ENCODE data around the gene DNAI4.

DNAI4 gene

DNA sequence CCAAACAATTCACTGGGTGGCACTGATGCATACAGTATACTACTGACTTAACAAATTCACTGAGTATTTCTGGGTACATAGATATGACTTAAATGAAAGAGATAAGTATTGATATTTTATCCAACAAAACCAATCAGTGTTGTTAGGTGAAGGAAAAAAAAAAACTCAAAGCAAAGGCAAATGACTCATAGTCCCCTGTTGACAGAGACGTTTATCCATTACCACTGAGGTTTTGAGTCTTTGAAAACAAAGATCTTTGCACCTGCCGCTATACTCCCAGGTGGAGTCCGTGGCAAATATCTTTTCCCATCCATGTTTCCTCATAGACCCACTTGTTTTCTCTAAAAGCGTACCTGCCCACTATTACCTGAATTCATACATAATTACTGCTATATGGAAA lies 154.0 kb downstream of the DNAI4 start:
- no peak overlapping the region for H4K12ac ChIP-seq (ENCODE audit: low read depth, low read length)
- no peak overlapping the region for H2BK120ac ChIP-seq (ENCODE audit: insufficient read depth, low read length, poor library complexity)
- H3K79me1 ChIP-seq (ENCODE audit: low read length), result no peaks in the 10 kb centered on the region
- no CpG with 5 or more reads among the region's 4 CpGs for WGBS (ENCODE audit: extremely low coverage, insufficient coverage, insufficient read length)
- no peak overlapping the region for H3K27ac ChIP-seq (ENCODE audit: low read depth, low read length)
- H3K18ac ChIP-seq (ENCODE audit: low read length), result no peak overlapping the region
- no peak overlapping the region for H3K9ac ChIP-seq (ENCODE audit: low read length)
- no peak overlapping the region for H3K23ac ChIP-seq (ENCODE audit: low read length)
- no peaks in the 10 kb centered on the region for H3K9me3 ChIP-seq (ENCODE audit: insufficient read depth, low read depth, low read length)
- no peak overlapping the region for H2AFZ ChIP-seq (ENCODE audit: insufficient read depth, low read length, poor library complexity)
- no peak overlapping the region for H4K8ac ChIP-seq (ENCODE audit: low read depth, low read length)
- no peak for DNase-seq
- H3K4ac ChIP-seq (ENCODE audit: low read depth, low read length), result no peak overlapping the region
- H3K36me3 ChIP-seq (ENCODE audit: control insufficient read depth in 1 of 2, insufficient read depth in 2 of 2, low read length in 2 of 2), result no peaks in the 10 kb centered on the region
- no peak overlapping the region for H4K91ac ChIP-seq (ENCODE audit: low read depth, low read length)
- no peak overlapping the region for H3K4me3 ChIP-seq (ENCODE audit: low read depth, low read length)
- no peaks in the 10 kb centered on the region for H3K79me2 ChIP-seq (ENCODE audit: control insufficient read depth, insufficient read depth, low read length, poor library complexity)
- no peak overlapping the region for H2BK12ac ChIP-seq (ENCODE audit: low read length)
- no peak overlapping the region for H3K4me2 ChIP-seq (ENCODE audit: low read length)
- no peak overlapping the region for H2BK5ac ChIP-seq (ENCODE audit: low read depth, low read length, poor library complexity)
- H3K14ac ChIP-seq (ENCODE audit: low read length), result no peak overlapping the region
- no peaks in the 10 kb centered on the region for H3K4me1 ChIP-seq (ENCODE audit: control insufficient read depth in 1 of 2, insufficient read depth in 2 of 2, low read length in 2 of 2)
- no peak overlapping the region for H2AK5ac ChIP-seq (ENCODE audit: low read length)
- H3K27me3 ChIP-seq (ENCODE audit: insufficient read depth, low read length), result no peaks in the 10 kb centered on the region

DNA sequence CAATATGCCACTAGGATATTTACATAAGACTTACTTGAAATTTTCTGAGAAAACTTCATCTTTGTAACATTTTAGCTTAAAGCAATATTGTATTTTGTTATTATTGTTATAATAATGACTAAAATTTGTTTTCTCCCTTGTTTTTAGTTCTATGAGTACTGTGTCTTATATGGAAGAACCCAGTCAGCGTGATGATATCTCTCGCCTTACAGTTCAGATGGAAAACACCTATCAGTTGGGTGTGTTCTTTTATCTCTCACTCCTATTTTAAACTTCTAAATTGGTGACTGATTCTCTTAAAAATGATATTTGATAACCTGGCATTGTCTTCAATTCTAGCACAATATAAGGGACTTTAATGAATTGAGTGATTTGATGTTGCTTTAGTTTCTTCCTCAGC lies 154.4 kb downstream of the DNAI4 start:
- no peaks in the 10 kb centered on the region for H3K9me3 ChIP-seq (ENCODE audit: insufficient read depth, low read depth, low read length)

DNA sequence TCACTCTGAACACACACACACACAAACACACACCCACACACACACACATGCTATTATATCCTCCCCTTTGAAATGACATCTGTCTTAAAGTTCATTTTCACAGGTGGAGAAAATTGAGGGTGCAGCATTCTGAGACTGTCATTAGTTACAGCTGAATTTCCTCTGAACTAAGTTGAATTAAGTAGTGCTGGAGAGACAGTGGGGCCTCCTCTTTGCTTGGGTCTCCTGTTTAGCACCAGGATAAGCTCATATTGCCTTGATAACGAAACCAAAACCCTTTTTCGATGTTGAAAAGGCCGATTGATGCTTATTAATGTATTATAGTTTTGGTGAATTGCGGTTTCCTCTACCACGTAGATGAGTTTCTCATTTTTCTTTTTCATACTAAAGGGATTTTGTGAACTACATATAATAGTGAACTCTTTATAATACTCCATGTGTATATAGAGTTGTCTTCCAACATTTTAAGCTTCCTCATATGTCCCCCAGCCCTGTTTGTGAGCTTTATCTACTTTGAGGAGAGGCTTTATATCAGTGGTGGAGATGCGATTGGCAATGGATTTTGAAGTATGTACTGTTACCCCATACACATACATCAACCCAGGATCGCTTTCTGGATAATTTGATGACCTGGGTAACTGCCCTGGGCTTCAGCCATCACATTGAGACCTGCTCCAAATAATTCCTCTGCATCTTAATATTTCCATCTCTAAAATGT lies 155.0 kb downstream of the DNAI4 start:
- no peak overlapping the region for H2BK120ac ChIP-seq (ENCODE audit: insufficient read depth, low read length, poor library complexity)
- H3K79me1 ChIP-seq (ENCODE audit: low read length), result no peaks in the 10 kb centered on the region
- H4K12ac ChIP-seq (ENCODE audit: low read depth, low read length), result no peak overlapping the region
- no peak overlapping the region for H3K23ac ChIP-seq (ENCODE audit: low read length)
- no peaks in the 10 kb centered on the region for H3K4me1 ChIP-seq (ENCODE audit: control insufficient read depth in 1 of 2, insufficient read depth in 2 of 2, low read length in 2 of 2)
- H3K9ac ChIP-seq (ENCODE audit: low read length), result no peak overlapping the region
- no peaks in the 10 kb centered on the region for H3K36me3 ChIP-seq (ENCODE audit: control insufficient read depth in 1 of 2, insufficient read depth in 2 of 2, low read length in 2 of 2)
- H4K8ac ChIP-seq (ENCODE audit: low read depth, low read length), result no peak overlapping the region
- no peak overlapping the region for H3K14ac ChIP-seq (ENCODE audit: low read length)
- H3K4me2 ChIP-seq (ENCODE audit: low read length), result no peak overlapping the region
- H3K79me2 ChIP-seq (ENCODE audit: control insufficient read depth, insufficient read depth, low read length, poor library complexity), result no peaks in the 10 kb centered on the region
- H4K91ac ChIP-seq (ENCODE audit: low read depth, low read length), result no peak overlapping the region
- H3K4ac ChIP-seq (ENCODE audit: low read depth, low read length), result no peak overlapping the region
- no peak overlapping the region for H3K27ac ChIP-seq (ENCODE audit: low read depth, low read length)
- H3K18ac ChIP-seq (ENCODE audit: low read length), result no peak overlapping the region
- no CpG with 5 or more reads among the region's 7 CpGs for WGBS (ENCODE audit: extremely low coverage, insufficient coverage, insufficient read length)
- H2AFZ ChIP-seq (ENCODE audit: insufficient read depth, low read length, poor library complexity), result no peak overlapping the region
- H2BK12ac ChIP-seq (ENCODE audit: low read length), result no peak overlapping the region
- no peak overlapping the region for H2BK5ac ChIP-seq (ENCODE audit: low read depth, low read length, poor library complexity)
- no peak for DNase-seq
- H3K4me3 ChIP-seq (ENCODE audit: low read depth, low read length), result no peak overlapping the region
- no peaks in the 10 kb centered on the region for H3K9me3 ChIP-seq (ENCODE audit: insufficient read depth, low read depth, low read length)
- no peak overlapping the region for H2AK5ac ChIP-seq (ENCODE audit: low read length)
- no peaks in the 10 kb centered on the region for H3K27me3 ChIP-seq (ENCODE audit: insufficient read depth, low read length)

More for the DNA sequence above, 154.4 kb downstream of the DNAI4 start:
- Histone ChIP-seq H3K4ac (ENCODE audit: low read depth, low read length) (no peak overlapping the region), H3K36me3 (ENCODE audit: control insufficient read depth in 1 of 2, insufficient read depth in 2 of 2, low read length in 2 of 2) (no peaks in the 10 kb centered on the region), H3K14ac (ENCODE audit: low read length) (no peak overlapping the region), H3K79me2 (ENCODE audit: control insufficient read depth, insufficient read depth, low read length, poor library complexity) (no peaks in the 10 kb centered on the region), H2AK5ac (ENCODE audit: low read length) (no peak overlapping the region), H4K12ac (ENCODE audit: low read depth, low read length) (no peak overlapping the region), H4K91ac (ENCODE audit: low read depth, low read length) (no peak overlapping the region), H3K4me3 (ENCODE audit: low read depth, low read length) (no peak overlapping the region), H3K18ac (ENCODE audit: low read length) (no peak overlapping the region), H2BK5ac (ENCODE audit: low read depth, low read length, poor library complexity) (no peak overlapping the region), H2BK12ac (ENCODE audit: low read length) (no peak overlapping the region), H2BK120ac (ENCODE audit: insufficient read depth, low read length, poor library complexity) (no peak overlapping the region), H4K8ac (ENCODE audit: low read depth, low read length) (no peak overlapping the region), H3K4me1 (ENCODE audit: control insufficient read depth in 1 of 2, insufficient read depth in 2 of 2, low read length in 2 of 2) (no peaks in the 10 kb centered on the region), H3K27ac (ENCODE audit: low read depth, low read length) (no peak overlapping the region), H3K23ac (ENCODE audit: low read length) (no peak overlapping the region), H3K4me2 (ENCODE audit: low read length) (no peak overlapping the region), H3K79me1 (ENCODE audit: low read length) (no peaks in the 10 kb centered on the region), H3K27me3 (ENCODE audit: insufficient read depth, low read length) (no peaks in the 10 kb centered on the region), H3K9ac (ENCODE audit: low read length) (no peak overlapping the region), H2AFZ (ENCODE audit: insufficient read depth, low read length, poor library complexity) (no peak overlapping the region)
- WGBS (ENCODE audit: extremely low coverage, insufficient coverage, insufficient read length), result no CpG with 5 or more reads among the region's 2 CpGs
- DNase-seq, result no peak

DNA sequence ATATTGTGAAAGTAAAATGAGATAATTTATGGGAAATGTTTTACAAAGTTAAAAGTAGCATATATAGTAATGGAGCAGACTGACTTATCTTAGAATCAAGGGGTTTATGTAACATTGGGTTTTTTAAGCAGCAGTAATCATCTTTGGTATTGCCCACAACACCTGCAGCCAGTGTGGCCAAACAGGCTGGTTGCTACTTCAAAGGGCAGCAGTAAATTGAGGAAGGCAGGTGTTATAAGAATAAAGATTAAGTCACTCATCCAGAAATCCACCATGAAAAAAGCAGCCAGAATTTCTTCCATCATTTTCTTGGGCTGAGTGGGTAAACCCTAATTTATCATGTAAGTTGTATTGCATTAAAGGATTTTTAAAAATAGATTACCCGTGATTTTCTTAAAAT lies 155.7 kb downstream of the DNAI4 start:
- DNase-seq, result no peak
- Histone ChIP-seq H3K36me3 (ENCODE audit: control insufficient read depth in 1 of 2, insufficient read depth in 2 of 2, low read length in 2 of 2) (no peaks in the 10 kb centered on the region), H3K4me3 (ENCODE audit: low read depth, low read length) (no peak overlapping the region), H3K79me1 (ENCODE audit: low read length) (no peaks in the 10 kb centered on the region), H3K9ac (ENCODE audit: low read length) (no peak overlapping the region), H3K23ac (ENCODE audit: low read length) (no peak overlapping the region), H3K27ac (ENCODE audit: low read depth, low read length) (no peak overlapping the region), H2AK5ac (ENCODE audit: low read length) (no peak overlapping the region), H3K79me2 (ENCODE audit: control insufficient read depth, insufficient read depth, low read length, poor library complexity) (no peaks in the 10 kb centered on the region), H3K18ac (ENCODE audit: low read length) (no peak overlapping the region), H3K14ac (ENCODE audit: low read length) (no peak overlapping the region), H2BK120ac (ENCODE audit: insufficient read depth, low read length, poor library complexity) (no peak overlapping the region), H4K8ac (ENCODE audit: low read depth, low read length) (no peak overlapping the region), H2BK5ac (ENCODE audit: low read depth, low read length, poor library complexity) (no peak overlapping the region), H2AFZ (ENCODE audit: insufficient read depth, low read length, poor library complexity) (no peak overlapping the region), H2BK12ac (ENCODE audit: low read length) (no peak overlapping the region), H3K9me3 (ENCODE audit: insufficient read depth, low read depth, low read length) (no peaks in the 10 kb centered on the region), H4K91ac (ENCODE audit: low read depth, low read length) (no peak overlapping the region), H4K12ac (ENCODE audit: low read depth, low read length) (no peak overlapping the region), H3K4ac (ENCODE audit: low read depth, low read length) (no peak overlapping the region), H3K4me2 (ENCODE audit: low read length) (no peak overlapping the region), H3K4me1 (ENCODE audit: control insufficient read depth in 1 of 2, insufficient read depth in 2 of 2, low read length in 2 of 2) (no peaks in the 10 kb centered on the region), H3K27me3 (ENCODE audit: insufficient read depth, low read length) (no peaks in the 10 kb centered on the region)
- WGBS (ENCODE audit: extremely low coverage, insufficient coverage, insufficient read length), result no CpG with 5 or more reads among the region's 1 CpG
